Mucosa of descending colon (tissue), 3 donors: ENCODE measurements around the gene TUBB6. TPM values are rescaled to one million over a fixed set of nuclear protein-coding genes. Genes with fewer than 3 reads are reported as not detected.

ENCODE experiments used
- ATAC-seq: fragments of 200-7000 bp; cut with Tn5 transposase; one replicate; pipeline ENCODE4 v1.9.1; 2020; ENCODE audit warnings: mild to moderate bottlenecking, moderate library complexity
- DNase-seq, 3 donors: peaks; one replicate each; pipeline ENCODE4 v3.0.0-alpha.2; 2020
- H3K36me3 ChIP-seq: fragments of 200-600 bp; one replicate; pipeline ENCODE4 v1.8.0; 2021; ENCODE audit warnings: low read depth, mild to moderate bottlenecking
- H3K4me1 ChIP-seq: fragments of 200-600 bp; one replicate; pipeline ENCODE4 v1.8.0; 2021; ENCODE audit warnings: low read depth, mild to moderate bottlenecking
- H3K4me3 ChIP-seq: fragments of 200-600 bp; one replicate; pipeline ENCODE4 v1.8.0; 2021; ENCODE audit warnings: mild to moderate bottlenecking
- H3K9me3 ChIP-seq: fragments of 200-600 bp; one replicate; pipeline ENCODE4 v1.8.0; 2021; ENCODE audit warnings: mild to moderate bottlenecking
- CTCF ChIP-seq: fragments of 200-600 bp; IDR thresholded peaks from one replicate; pipeline ENCODE4 v1.8.0; 2022; ENCODE audit warnings: antibody characterized with exemption, mild to moderate bottlenecking
- intact Hi-C, 2 donors: fragments of 100-400 bp; cut with DNase I in 1 of 2; cut with micrococcal nuclease in 1 of 2; formaldehyde crosslinking; loops; one replicate each; pipeline versions ENCODE4 v1.11.0 to v1.11.1; 2022; cut with DNase I, micrococcal nuclease
- total RNA-seq, 3 donors: library from RNA; stranded (reverse); fragmentation: NEBNext Ultra II Directional in 2 of 3; extraction: Animal tissue kit (Norgen Biotek cat#: 25700) in 2 of 3; gene quantifications; one replicate each; pipeline versions ENCODE4 v1.2.1 to v1.2.4, GENCODE V29; 2021 to 2023
- donor health status: DM: no; HTN: no; CAD: no; lungs with moderate emphysema.
- donor health status: DM: no; HTN: no; CAD: no.
- donor health status: DM: no; HTN: yes; CAD: no.

TUBB6 gene
- total RNA-seq, 3 donors from 2014 or later = 9.2 to 116 (median 32.9) TPM

GRCh38 chr18:12291690-12292089 lies 16.4 kb upstream of the TUBB6 start:
- ATAC-seq (no peak), DNase-seq (no peak)
- no peaks in the 10 kb centered on the region for H3K36me3 ChIP-seq
- no peak for TF ChIP-seq CTCF
- H3K4me3 ChIP-seq = no peak overlapping the region
- H3K9me3 ChIP-seq = no peaks in the 10 kb centered on the region
- intact Hi-C loops = no loop called here
- peaks cover 16% of the 10 kb centered on the region for H3K4me1 ChIP-seq

GRCh38 chr18:12293831-12294230 lies 14.2 kb upstream of the TUBB6 start:
- H3K4me1 ChIP-seq = peaks cover under 1% of the 10 kb centered on the region
- no peak for TF ChIP-seq CTCF
- no peak overlapping the region for H3K4me3 ChIP-seq
- no peaks in the 10 kb centered on the region for H3K36me3 ChIP-seq
- intact Hi-C loops = no loop called here
- no peak for DNase-seq
- no peak for ATAC-seq
- H3K9me3 ChIP-seq = no peaks in the 10 kb centered on the region

- ATAC-seq (no peak), DNase-seq (no peak)
- no peaks in the 10 kb centered on the region for H3K36me3 ChIP-seq
- H3K4me1 ChIP-seq = no peaks in the 10 kb centered on the region
- H3K9me3 ChIP-seq = no peaks in the 10 kb centered on the region
- H3K4me3 ChIP-seq = no peak overlapping the region
- intact Hi-C loops = no loop called here
- TF ChIP-seq CTCF = no peak
Observed at GRCh38 chr18:12295389-12296086, 12.5 kb upstream of the TUBB6 start.

- TF ChIP-seq CTCF = no peak
- DNase-seq (no peak), ATAC-seq (no peak)
- Histone ChIP-seq H3K4me3 (no peak overlapping the region), H3K36me3 (no peaks in the 10 kb centered on the region), H3K9me3 (no peaks in the 10 kb centered on the region), H3K4me1 (no peaks in the 10 kb centered on the region)
- intact Hi-C loops = no loop called here
Observed at GRCh38 chr18:12296087-12296403, 12.0 kb upstream of the TUBB6 start.

GRCh38 chr18:12296457-12296856 lies 11.6 kb upstream of the TUBB6 start:
- H3K4me3 ChIP-seq = no peak overlapping the region
- no peaks in the 10 kb centered on the region for H3K4me1 ChIP-seq
- intact Hi-C loops = no loop called here
- no peak for ATAC-seq
- no peaks in the 10 kb centered on the region for H3K9me3 ChIP-seq
- DNase-seq = no peak
- TF ChIP-seq CTCF = no peak
- H3K36me3 ChIP-seq = no peaks in the 10 kb centered on the region

- DNase-seq (no peak), ATAC-seq (no peak)
- Histone ChIP-seq H3K4me3 (no peak overlapping the region), H3K9me3 (no peaks in the 10 kb centered on the region), H3K4me1 (no peaks in the 10 kb centered on the region), H3K36me3 (no peaks in the 10 kb centered on the region)
- intact Hi-C loops = no loop called here
- no peak for TF ChIP-seq CTCF
Observed at GRCh38 chr18:12299862-12300261, 8.2 kb upstream of the TUBB6 start.
